Activated gamma-delta T cell (primary cell): Measurements from ENCODE around the gene MAD1L1.
"Not testable (repeated sequence)": the region's sequence is repeated elsewhere in the genome, so short reads cannot be mapped to it uniquely, and the experiment has no call there.

ENCODE experiments used
- DNase-seq: peaks from one replicate; lab custom pipeline; 2025; lab: John Stamatoyannopoulos, UW

Gene MAD1L1

GRCh38 chr7:2070151-2070763, 162.5 kb downstream of the MAD1L1 start:
- no peak for DNase-seq

DNA sequence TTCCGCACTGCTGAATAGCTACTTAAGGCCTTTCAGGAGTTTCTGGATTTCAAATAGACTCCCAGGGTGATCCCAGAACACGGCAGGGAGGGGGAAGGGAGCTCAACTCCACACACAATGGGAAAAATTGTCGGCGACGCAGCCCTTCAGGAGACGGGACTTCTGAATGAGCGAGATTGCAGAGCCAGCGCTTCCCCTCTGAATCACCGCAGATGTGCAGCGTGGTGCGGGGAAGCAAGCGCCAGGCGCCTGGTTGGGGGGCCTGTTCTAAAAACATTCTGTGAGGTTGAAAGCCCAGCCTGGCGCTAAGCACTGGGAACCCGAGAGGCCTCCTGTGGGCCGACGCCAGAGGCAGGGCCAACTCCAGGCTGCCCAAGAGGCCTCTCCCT, 163.3 kb downstream of the MAD1L1 start:
- no peak for DNase-seq

- no peak for DNase-seq
Measured at GRCh38 chr7:2068693-2069471, 163.9 kb downstream of the MAD1L1 start.

DNA sequence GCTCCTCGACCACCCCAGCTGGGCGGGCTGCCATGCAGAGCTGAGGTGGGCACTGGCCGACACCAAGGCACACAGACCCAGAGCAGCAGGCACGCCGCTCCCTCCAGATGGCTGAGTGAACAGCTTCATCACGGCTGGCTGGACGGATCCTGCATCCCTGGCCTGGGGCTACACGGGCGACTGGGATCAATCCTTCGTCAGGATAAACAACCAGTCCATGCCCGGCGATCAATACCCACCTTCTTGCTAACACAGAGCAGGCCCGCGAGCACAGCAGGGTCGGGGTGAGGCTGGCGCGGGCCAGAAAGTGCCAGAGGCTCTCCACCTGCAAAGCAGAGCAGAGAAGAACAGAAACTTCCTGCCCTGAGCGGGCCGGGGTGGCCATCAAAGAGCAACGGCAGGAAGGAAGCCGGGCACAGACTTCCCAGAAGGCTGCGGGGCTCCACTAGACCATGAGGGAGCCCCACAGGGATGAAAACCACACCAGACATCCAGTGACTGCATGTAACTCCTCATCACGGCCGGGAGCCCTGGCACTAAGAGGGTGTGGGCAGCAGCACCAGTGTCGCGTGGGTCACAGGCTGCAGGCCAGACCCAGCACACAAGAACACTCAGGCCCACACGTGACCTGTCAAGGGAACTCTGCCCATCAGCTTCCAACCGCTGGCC, 166.4 kb downstream of the MAD1L1 start:
- no peak for DNase-seq

DNA sequence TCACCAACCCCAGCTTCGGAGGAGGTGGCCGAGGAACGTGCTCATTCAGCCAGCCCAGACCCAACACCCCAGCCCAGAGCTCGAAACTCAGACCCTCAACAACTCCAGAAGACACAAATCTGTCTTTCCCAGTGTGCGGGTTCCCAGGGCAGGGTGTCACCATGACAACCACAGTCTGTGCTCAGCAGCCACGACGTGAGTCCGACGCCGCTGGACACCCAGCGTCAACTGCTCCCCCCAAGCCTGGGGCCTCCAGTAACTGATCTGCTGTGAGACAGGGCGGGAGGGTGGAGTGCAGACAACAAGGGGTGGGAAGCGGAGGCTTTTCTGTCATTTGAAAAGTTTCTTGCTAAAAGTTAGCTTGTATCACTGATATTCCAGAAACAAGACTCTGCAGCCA, 167.2 kb downstream of the MAD1L1 start:
- DNase-seq: no peak

GRCh38 chr7:2063563-2064260, 169.0 kb downstream of the MAD1L1 start:
- DNase-seq: no peak

DNA sequence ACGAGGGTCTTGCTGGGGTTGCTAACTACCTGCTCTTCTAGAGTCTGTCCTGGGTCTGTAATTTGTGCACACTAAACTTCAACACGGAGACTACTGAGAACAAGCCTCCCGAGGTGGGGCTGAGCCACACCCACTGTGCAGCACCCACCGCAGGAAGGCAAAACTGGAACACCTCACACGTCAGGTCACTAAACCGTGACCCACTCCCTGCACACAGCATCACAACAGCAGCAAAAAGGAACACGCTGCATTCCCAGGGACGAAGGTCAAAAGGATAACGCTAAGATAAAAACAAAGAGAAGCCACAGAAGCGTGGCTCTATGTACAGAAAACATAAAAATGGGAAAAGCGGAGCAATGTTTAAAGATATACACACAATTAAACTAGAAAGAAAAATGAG, 170.1 kb downstream of the MAD1L1 start:
- no peak for DNase-seq

DNA sequence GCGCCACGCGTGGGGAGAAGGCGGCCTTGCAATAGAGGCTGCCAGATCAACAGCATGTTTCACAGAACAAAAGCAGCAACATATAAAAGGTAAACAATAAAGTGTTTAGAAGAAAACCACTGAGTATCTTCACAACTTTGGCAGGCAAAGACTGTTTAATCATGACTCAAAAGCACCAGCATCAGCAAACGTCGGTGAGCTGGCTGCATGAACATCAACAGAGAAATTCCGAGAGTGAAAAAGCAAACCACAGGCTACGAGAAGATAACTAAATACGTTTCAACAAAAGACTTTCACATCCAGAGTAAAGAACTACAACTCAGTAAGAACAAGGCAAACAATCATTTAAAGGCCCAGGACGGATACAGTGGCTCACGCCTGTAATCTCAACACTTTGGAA, 172.0 kb downstream of the MAD1L1 start:
- DNase-seq: no peak

GRCh38 chr7:2059964-2060700, 172.6 kb downstream of the MAD1L1 start:
- DNase-seq: no peak

DNA sequence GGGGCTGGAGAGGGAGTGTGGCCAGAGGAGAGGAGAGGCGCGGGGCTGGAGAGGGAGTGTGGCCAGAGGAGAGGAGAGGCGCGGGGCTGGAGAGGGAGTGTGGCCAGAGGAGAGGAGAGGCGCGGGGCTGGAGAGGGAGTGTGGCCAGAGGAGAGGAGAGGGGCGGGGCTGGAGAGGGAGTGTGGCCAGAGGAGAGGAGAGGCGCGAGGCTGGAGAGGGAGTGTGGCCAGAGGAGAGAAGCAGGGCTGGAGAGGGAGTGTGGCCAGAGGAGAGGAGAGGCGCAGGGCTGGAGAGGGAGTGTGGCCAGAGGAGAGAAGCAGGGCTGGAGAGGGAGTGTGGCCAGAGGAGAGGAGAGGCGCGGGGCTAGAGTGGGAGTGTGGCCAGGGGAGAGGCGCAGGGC, 174.5 kb downstream of the MAD1L1 start:
- not testable (repeated sequence) for DNase-seq

DNA sequence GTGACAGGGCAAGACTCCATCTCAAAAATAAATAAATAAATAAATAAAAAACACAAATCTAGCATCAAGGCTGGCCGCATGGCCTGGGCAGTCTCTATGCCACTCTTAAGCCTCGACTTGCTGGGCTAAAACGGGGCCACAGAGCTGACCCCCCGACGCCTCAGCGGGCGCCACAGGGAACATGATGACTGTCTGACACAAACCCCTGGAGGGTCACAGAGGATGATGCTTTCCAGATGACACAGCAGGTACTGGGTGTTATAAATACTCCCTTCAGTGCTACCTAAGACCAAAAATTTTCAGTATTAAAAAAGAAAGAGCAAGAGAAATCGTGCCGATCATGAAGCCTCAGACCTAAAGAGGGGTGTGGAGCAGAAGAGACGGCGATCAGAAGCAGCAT, 176.8 kb downstream of the MAD1L1 start:
- DNase-seq: no peak

DNA sequence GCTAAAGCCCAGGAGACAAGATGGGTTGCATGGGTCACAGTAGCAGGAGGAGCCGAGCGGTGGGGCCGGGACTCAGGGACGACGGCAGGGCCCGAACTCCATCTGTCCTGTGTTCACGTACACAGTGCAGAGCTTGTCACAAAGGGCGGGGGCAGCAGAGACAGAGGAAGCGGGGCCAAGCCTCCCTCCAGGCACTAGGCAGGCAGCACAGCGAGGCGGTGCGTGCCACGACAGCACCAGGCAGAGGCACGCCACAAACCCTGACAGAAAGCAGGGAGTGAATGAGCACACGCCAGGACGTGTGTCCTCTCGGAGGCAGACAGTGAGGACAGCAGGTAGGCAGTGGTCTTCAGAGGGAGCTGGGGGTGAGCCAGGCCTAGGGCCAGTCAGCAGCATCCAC, 177.8 kb downstream of the MAD1L1 start:
- no peak for DNase-seq

DNA sequence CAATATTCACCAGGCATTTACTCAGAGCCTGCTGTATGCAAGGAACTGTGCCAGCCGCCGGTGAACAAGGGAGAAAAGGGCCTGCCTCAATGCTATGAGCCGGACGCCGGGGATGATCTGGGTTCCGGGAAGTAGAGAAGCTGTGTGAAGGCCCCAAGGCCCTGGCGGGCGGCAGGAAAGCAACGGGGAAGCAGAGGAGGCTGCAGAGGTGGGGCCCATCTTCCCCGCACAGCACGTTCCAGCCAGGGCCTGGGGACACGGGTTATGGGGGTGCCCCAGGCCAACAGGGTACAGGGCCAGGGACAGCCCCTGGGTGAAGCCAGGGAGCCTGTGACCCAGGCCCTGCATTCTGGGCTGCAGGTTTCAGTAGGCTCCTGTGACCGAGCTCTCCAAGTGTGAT, 179.3 kb downstream of the MAD1L1 start:
- DNase-seq: no peak

- DNase-seq: no peak
Measured at GRCh38 chr7:2052657-2053048, 180.1 kb downstream of the MAD1L1 start.

DNA sequence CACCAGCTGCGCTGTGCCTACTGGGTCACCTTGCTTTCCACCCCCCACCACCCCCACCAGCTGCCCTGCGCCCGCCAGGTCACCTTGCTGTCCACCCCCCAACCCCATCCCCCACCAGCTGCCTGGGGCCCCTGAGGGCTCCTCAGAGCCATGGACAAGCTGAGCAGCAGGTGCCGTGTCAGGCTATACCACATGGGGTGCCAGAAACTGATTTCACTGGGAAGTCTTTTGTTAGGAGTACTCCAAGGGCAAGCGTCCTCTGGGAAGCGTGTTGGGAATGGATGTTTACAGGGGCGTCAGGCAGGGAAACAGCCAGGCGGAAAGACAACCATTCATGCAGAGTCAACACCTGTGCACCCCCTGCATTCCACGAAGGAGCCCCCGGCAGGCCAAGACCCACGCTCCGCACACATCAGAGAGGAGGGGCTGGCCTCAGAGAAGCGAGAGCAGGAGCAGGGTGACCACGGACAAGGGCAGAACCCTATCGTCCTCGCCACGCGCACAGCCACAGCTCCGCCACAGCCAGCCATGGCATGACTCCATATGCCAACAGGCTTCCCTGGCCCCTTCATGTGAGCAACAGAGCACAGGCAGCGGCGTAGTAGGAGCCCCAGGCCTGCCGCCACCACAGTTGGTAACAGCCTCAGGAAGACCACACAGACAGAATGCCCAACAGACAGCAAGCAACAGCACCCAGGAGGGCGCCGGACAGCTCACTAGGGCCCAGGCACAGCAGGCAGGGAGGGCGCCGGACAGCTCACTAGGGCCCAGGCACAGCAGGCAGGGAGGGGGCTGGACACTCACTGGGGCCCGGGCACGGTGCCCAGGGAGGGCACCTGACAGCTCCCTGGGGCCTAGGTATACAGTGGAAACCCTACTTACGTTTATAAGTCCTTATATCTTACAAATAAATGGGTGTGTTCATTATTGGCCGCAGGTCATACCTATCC, 180.8 kb downstream of the MAD1L1 start:
- no peak for DNase-seq

DNA sequence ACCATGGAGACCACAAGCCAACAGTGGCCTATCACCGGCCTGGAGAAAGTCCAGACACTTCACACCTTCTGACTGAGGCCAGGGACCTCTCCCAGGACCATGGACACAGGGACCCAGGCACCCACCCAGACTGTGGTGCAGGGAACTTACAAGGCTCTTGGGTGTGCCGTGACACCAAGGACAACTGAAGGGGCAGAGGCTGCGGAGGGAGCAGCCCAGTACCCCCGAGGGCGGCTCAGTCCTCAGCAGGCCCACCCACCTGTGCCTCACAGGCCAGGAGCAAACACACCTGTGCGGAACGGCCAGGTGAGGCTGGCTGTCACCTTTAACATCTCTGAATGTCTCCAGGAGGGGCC, 182.3 kb downstream of the MAD1L1 start:
- no peak for DNase-seq

GRCh38 chr7:2049782-2050510, 182.8 kb downstream of the MAD1L1 start:
- no peak for DNase-seq

- no peak for DNase-seq
Measured at GRCh38 chr7:2049111-2049781, 183.5 kb downstream of the MAD1L1 start.

DNA sequence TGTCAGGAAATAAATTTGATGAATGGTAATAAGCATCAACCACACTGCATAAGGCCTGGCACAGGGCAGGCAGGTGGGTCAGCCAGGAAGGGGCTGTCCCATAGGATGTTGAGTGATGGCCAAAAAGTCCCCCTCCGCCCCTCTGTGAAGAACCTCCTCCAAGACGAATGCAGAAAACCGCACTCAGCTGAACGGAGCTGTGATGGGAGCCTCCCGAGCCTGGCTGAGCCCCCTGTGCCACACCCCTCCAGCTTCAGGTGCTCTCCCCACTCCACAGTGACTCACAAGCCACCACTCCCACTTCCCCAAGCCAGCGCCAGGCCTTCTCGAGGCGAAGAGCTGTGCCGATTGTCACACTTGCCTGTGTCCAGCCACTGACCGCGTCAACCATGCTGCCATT, 184.2 kb downstream of the MAD1L1 start:
- no peak for DNase-seq

DNA sequence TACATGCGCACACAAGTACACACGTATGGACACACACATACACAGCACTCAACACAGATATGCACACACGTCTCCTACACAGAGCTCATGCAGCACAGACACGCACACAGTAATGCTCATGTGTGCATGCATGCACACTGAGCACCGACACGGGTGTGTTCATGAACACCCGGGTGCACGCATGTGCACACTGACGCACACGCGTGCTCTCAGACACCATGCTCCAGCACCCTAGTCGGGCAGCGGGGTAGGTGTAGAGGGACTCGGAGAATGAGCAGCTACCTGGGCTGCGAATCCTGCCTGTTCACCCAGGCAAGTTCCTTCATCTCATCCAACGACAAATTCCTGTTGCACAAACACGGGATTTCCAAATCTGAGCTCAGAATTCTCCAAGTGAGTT, 184.7 kb downstream of the MAD1L1 start:
- DNase-seq: no peak
